GM21381 (cell line): ENCODE data around the gene FXYD1.

Experiments used
- ATAC-seq: cut with Tn5 transposase; IDR thresholded peaks from one replicate; pipeline ENCODE4 v1.9.1; 2021; ENCODE audit warnings: mild to moderate bottlenecking, moderate library complexity; ENCODE audit not compliant: unreplicated experiment

Gene FXYD1

GRCh38 chr19:35106898-35107541 is 31.6 kb upstream of the FXYD1 start:
- no peak for ATAC-seq

- no peak for ATAC-seq
Observed at GRCh38 chr19:35107545-35107944, 31.1 kb upstream of the FXYD1 start.

DNA sequence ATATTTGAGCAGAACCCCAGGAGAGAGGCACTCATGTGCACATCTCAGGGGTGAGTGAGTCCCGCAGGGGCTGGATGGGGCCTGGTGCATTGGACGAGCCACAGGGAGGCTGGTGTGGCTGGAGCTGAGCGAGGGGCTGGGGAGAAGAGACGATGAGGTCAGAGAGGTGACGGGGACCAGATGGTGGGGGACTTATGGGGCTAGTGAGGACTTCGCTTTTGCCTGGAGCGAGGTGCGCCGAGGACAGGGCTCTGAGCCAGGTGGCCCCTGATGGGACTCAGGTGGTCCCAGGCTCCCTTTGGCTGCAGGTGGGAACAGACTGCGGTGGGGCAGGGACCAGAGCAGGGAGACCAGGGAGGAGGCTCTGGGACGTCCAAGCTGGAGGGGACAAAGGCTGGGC is 29.9 kb upstream of the FXYD1 start:
- no peak for ATAC-seq

- no peak for ATAC-seq
Observed at GRCh38 chr19:35109395-35110112, 29.1 kb upstream of the FXYD1 start.

DNA sequence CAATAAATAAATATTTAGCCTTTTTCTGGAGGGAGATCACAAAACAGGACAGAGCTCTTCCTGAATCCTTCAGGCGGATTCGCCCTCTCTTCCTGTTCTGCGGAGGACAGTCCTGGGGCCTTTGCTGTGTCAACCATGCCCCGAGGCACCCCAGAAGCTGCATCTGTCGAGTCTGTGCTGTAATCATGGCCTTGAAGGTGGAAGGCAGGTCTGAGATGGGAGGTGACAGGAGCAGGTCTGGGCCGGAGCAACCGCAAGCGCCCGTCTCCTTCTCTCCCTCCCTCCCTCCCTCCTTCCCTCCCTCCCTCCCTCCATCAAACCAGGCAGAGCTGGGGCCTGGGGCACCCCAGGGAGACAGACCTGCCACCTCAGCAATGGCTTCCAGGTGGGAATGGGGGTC is 27.6 kb upstream of the FXYD1 start:
- no peak for ATAC-seq

GRCh38 chr19:35112995-35113688 is 25.5 kb upstream of the FXYD1 start:
- no peak for ATAC-seq

- ATAC-seq: no peak
Observed at GRCh38 chr19:35114353-35115176, 24.1 kb upstream of the FXYD1 start.

- no peak for ATAC-seq
Observed at GRCh38 chr19:35115177-35115951, 23.3 kb upstream of the FXYD1 start, which contains the start of gene FXYD3. Gene FXYD3, plus strand, starts transcription at chr19:35115823. Its CDS starts 3,554 bp downstream, at chr19:35119377.

DNA sequence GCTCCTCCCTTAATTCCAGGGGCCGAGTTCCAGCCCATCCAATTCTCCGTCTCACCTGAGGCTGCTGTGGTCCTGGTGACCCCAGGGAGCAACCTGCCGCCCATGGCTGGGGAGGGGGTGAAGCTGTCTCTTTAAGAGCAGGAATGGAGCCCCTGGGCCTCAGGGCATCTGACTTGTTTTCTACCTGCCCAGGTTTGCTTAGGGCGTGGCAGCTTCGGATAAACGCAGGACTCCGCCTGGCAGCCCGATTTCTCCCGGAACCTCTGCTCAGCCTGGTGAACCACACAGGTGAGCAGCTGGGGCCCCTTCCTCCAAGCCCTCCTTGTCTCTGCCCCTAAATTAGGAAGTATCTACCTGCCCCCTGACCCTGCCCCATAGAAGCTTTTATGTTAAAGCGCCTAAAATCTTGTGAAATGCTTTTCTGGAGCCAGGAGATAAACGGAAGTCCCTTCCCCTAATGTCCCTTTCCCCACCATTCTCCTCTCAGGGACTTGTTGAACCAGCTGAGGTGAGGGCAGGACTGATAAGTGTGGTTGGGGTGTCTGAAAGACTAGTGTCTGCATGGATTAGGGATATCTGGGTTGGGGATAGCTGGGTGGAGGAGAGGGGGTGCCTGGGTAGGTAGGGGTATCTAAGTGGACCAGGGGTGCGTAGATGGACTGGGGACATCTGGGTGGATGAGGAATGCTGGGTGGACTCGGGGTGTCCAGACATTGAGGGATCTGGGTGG is 22.4 kb upstream of the FXYD1 start:
- ATAC-seq: no peak

- no peak for ATAC-seq
Observed at GRCh38 chr19:35117116-35117515, 21.5 kb upstream of the FXYD1 start.

- no peak for ATAC-seq
Observed at GRCh38 chr19:35117799-35118198, 20.8 kb upstream of the FXYD1 start.

GRCh38 chr19:35118268-35119020 is 20.2 kb upstream of the FXYD1 start:
- no peak for ATAC-seq

- no peak for ATAC-seq
Observed at GRCh38 chr19:35119091-35119490, 19.5 kb upstream of the FXYD1 start.

GRCh38 chr19:35119578-35120155 is 19.0 kb upstream of the FXYD1 start:
- ATAC-seq: no peak

- ATAC-seq: no peak
Observed at GRCh38 chr19:35120492-35120891, 18.1 kb upstream of the FXYD1 start.

DNA sequence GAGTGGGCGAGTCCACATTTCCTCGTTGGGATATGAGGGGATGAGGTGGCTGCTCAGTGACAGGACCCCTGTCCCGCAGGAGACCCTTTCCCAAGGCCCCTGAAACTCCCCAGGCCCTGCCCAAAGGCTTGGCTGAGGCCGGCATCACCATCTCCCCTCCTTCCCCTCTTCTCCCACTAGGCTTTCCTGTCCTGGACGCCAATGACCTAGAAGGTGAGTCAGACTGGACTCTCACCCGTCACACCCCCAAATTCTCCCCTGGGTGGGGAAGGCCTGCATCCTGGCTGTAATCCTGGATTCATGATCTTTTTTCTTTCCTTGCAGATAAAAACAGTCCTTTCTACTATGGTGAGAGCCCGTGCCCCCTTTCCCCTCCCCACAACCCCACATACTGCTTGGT is 17.7 kb upstream of the FXYD1 start:
- no peak for ATAC-seq

GRCh38 chr19:35122687-35123551 is 15.7 kb upstream of the FXYD1 start:
- ATAC-seq: no peak

GRCh38 chr19:35123573-35123972 is 15.1 kb upstream of the FXYD1 start:
- no peak for ATAC-seq
